Measurements from ENCODE around the gene ZFYVE27.

Gene ZFYVE27

GRCh38 chr10:97747573-97747972 is 10.6 kb downstream of the ZFYVE27 start:
- Mint-ChIP-seq H3K4me3 (no peak overlapping the region), H3K27me3 (ENCODE audit: low read depth) (no peaks in the 10 kb centered on the region), H3K36me3 (ENCODE audit: low read depth) (peaks cover 42% of the 10 kb centered on the region), H3K27ac (no peak overlapping the region), H3K9me3 (no peaks in the 10 kb centered on the region), H3K4me1 (ENCODE audit: low read depth) (peaks cover 4% of the 10 kb centered on the region)
- no peak for DNase-seq (ENCODE audit: low spot score)

GRCh38 chr10:97748116-97748515 is 11.2 kb downstream of the ZFYVE27 start:
- Mint-ChIP-seq H3K27me3 (ENCODE audit: low read depth) (no peaks in the 10 kb centered on the region), H3K9me3 (no peaks in the 10 kb centered on the region), H3K4me1 (ENCODE audit: low read depth) (peaks cover 2% of the 10 kb centered on the region), H3K36me3 (ENCODE audit: low read depth) (peaks cover 41% of the 10 kb centered on the region), H3K4me3 (no peak overlapping the region), H3K27ac (no peak overlapping the region)
- no peak for DNase-seq (ENCODE audit: low spot score)

GRCh38 chr10:97752956-97753355 is 16.0 kb downstream of the ZFYVE27 start:
- no peak for DNase-seq (ENCODE audit: low spot score)
- Mint-ChIP-seq H3K27me3 (ENCODE audit: low read depth) (no peaks in the 10 kb centered on the region), H3K4me3 (no peak overlapping the region), H3K4me1 (ENCODE audit: low read depth) (no peaks in the 10 kb centered on the region), H3K9me3 (no peaks in the 10 kb centered on the region), H3K27ac (no peak overlapping the region), H3K36me3 (ENCODE audit: low read depth) (peaks cover 44% of the 10 kb centered on the region)

GRCh38 chr10:97754726-97755125 is 17.8 kb downstream of the ZFYVE27 start:
- Mint-ChIP-seq H3K9me3 (no peaks in the 10 kb centered on the region), H3K27ac (no peak overlapping the region), H3K4me1 (ENCODE audit: low read depth) (no peaks in the 10 kb centered on the region), H3K36me3 (ENCODE audit: low read depth) (peaks cover 46% of the 10 kb centered on the region), H3K27me3 (ENCODE audit: low read depth) (no peaks in the 10 kb centered on the region), H3K4me3 (no peak overlapping the region)
- DNase-seq (ENCODE audit: low spot score): no peak

- no peaks in the 10 kb centered on the region for H3K27me3 Mint-ChIP-seq (ENCODE audit: low read depth)
- H3K4me1 Mint-ChIP-seq (ENCODE audit: low read depth): no peaks in the 10 kb centered on the region
- no peaks in the 10 kb centered on the region for H3K9me3 Mint-ChIP-seq
- peaks cover 48% of the 10 kb centered on the region for H3K36me3 Mint-ChIP-seq (ENCODE audit: low read depth)
- H3K27ac Mint-ChIP-seq: no peak overlapping the region
- H3K4me3 Mint-ChIP-seq: no peak overlapping the region
- no peak for DNase-seq (ENCODE audit: low spot score)
These were observed 18.8 kb downstream of the ZFYVE27 start for GRCh38 chr10:97755718-97756117.

GRCh38 chr10:97757471-97757870 is 20.5 kb downstream of the ZFYVE27 start:
- Mint-ChIP-seq H3K36me3 (ENCODE audit: low read depth) (peaks cover 42% of the 10 kb centered on the region), H3K27ac (no peak overlapping the region), H3K4me1 (ENCODE audit: low read depth) (no peaks in the 10 kb centered on the region), H3K9me3 (no peaks in the 10 kb centered on the region), H3K27me3 (ENCODE audit: low read depth) (no peaks in the 10 kb centered on the region), H3K4me3 (no peak overlapping the region)
- no peak for DNase-seq (ENCODE audit: low spot score)

- Mint-ChIP-seq H3K27me3 (ENCODE audit: low read depth) (no peaks in the 10 kb centered on the region), H3K36me3 (ENCODE audit: low read depth) (peaks cover 30% of the 10 kb centered on the region), H3K27ac (no peak overlapping the region), H3K9me3 (no peaks in the 10 kb centered on the region), H3K4me3 (no peak overlapping the region), H3K4me1 (ENCODE audit: low read depth) (no peaks in the 10 kb centered on the region)
- peak; percentile 27 for DNase-seq (ENCODE audit: low spot score)
These were observed 22.4 kb downstream of the ZFYVE27 start for GRCh38 chr10:97759158-97759887.

- Mint-ChIP-seq H3K27me3 (ENCODE audit: low read depth) (no peaks in the 10 kb centered on the region), H3K9me3 (no peaks in the 10 kb centered on the region), H3K36me3 (ENCODE audit: low read depth) (peaks cover 23% of the 10 kb centered on the region), H3K4me3 (no peak overlapping the region), H3K27ac (no peak overlapping the region), H3K4me1 (ENCODE audit: low read depth) (no peaks in the 10 kb centered on the region)
- DNase-seq (ENCODE audit: low spot score): no peak
These were observed 23.0 kb downstream of the ZFYVE27 start for GRCh38 chr10:97759946-97760345.

GRCh38 chr10:97760461-97761257 is 23.7 kb downstream of the ZFYVE27 start:
- peaks cover 20% of the 10 kb centered on the region for H3K36me3 Mint-ChIP-seq (ENCODE audit: low read depth)
- no peak overlapping the region for H3K4me3 Mint-ChIP-seq
- H3K4me1 Mint-ChIP-seq (ENCODE audit: low read depth): no peaks in the 10 kb centered on the region
- H3K27ac Mint-ChIP-seq: no peak overlapping the region
- H3K9me3 Mint-ChIP-seq: no peaks in the 10 kb centered on the region
- DNase-seq (ENCODE audit: low spot score): no peak
- H3K27me3 Mint-ChIP-seq (ENCODE audit: low read depth): no peaks in the 10 kb centered on the region

- Mint-ChIP-seq H3K27ac (no peak overlapping the region), H3K4me3 (no peak overlapping the region), H3K4me1 (ENCODE audit: low read depth) (no peaks in the 10 kb centered on the region), H3K36me3 (ENCODE audit: low read depth) (peaks cover 20% of the 10 kb centered on the region), H3K9me3 (no peaks in the 10 kb centered on the region), H3K27me3 (ENCODE audit: low read depth) (no peaks in the 10 kb centered on the region)
- DNase-seq (ENCODE audit: low spot score): no peak
These were observed 24.5 kb downstream of the ZFYVE27 start for GRCh38 chr10:97761331-97761865.

- Mint-ChIP-seq H3K9me3 (no peaks in the 10 kb centered on the region), H3K27ac (no peak overlapping the region), H3K4me1 (ENCODE audit: low read depth) (no peaks in the 10 kb centered on the region), H3K36me3 (ENCODE audit: low read depth) (peaks cover 20% of the 10 kb centered on the region), H3K4me3 (no peak overlapping the region), H3K27me3 (ENCODE audit: low read depth) (no peaks in the 10 kb centered on the region)
- DNase-seq (ENCODE audit: low spot score): no peak
These were observed 25.1 kb downstream of the ZFYVE27 start for GRCh38 chr10:97762056-97762455.

- no peaks in the 10 kb centered on the region for H3K9me3 Mint-ChIP-seq
- H3K4me1 Mint-ChIP-seq (ENCODE audit: low read depth): no peaks in the 10 kb centered on the region
- H3K36me3 Mint-ChIP-seq (ENCODE audit: low read depth): peaks cover 16% of the 10 kb centered on the region
- DNase-seq (ENCODE audit: low spot score): no peak
- no peaks in the 10 kb centered on the region for H3K27me3 Mint-ChIP-seq (ENCODE audit: low read depth)
- no peak overlapping the region for H3K4me3 Mint-ChIP-seq
- no peak overlapping the region for H3K27ac Mint-ChIP-seq
These were observed 25.9 kb downstream of the ZFYVE27 start for GRCh38 chr10:97762816-97763215.

GRCh38 chr10:97763411-97763810 is 26.5 kb downstream of the ZFYVE27 start:
- DNase-seq (ENCODE audit: low spot score): no peak
- no peaks in the 10 kb centered on the region for H3K4me1 Mint-ChIP-seq (ENCODE audit: low read depth)
- H3K27ac Mint-ChIP-seq: no peak overlapping the region
- no peak overlapping the region for H3K4me3 Mint-ChIP-seq
- H3K36me3 Mint-ChIP-seq (ENCODE audit: low read depth): peaks cover 15% of the 10 kb centered on the region
- H3K27me3 Mint-ChIP-seq (ENCODE audit: low read depth): peaks cover 4% of the 10 kb centered on the region
- no peaks in the 10 kb centered on the region for H3K9me3 Mint-ChIP-seq

- peaks cover 14% of the 10 kb centered on the region for H3K36me3 Mint-ChIP-seq (ENCODE audit: low read depth)
- H3K4me3 Mint-ChIP-seq: no peak overlapping the region
- peaks cover 4% of the 10 kb centered on the region for H3K27me3 Mint-ChIP-seq (ENCODE audit: low read depth)
- no peak for DNase-seq (ENCODE audit: low spot score)
- H3K27ac Mint-ChIP-seq: no peak overlapping the region
- no peaks in the 10 kb centered on the region for H3K4me1 Mint-ChIP-seq (ENCODE audit: low read depth)
- H3K9me3 Mint-ChIP-seq: no peaks in the 10 kb centered on the region
These were observed 27.0 kb downstream of the ZFYVE27 start for GRCh38 chr10:97763947-97764346.

Data from T-helper 2 cell treated with Interferon-gamma antibody and Interleukin-4, amounts not matched to agents 5 μg/mL and 100 μg/mL, for 36 hours (primary cell).